ENCODE data around the gene CIB2.

The CIB2 gene

DNA sequence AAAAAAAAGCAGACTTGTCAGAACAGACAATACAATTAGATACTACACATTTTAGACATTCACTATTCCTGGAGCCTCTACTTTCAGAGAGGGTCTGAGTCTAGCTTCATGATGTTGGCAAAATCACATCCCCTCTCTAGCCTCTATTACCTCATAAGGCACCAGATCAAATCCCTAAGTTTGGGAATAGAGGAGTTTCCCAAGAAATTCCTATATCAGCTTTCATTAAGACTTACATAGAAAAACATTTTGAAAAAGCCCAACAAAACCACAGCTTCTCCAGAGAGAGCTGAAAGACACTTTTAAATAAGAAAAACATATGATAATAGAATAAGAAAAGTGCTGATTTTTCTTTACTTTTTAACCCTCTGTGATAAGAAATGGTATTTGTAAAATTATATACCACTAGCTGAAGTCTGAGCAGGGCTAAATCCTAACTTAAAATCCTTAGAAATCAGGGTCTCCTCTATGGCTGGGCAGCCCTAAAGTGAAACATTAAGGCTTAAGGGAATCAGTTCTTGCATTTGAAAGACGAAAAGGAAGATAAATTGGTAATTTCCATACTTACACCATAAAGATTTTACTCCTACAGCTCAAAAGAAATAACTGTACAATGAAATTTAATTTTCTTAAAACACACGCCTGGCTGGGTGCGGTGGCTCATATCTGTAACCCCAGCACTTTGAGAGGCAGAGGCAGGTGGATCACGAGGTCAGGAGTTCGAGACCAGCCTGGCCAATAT, 58.0 kb downstream of the CIB2 start:
- TF ChIP-seq CTCF (conservative IDR thresholded peaks at IDR 0.05; ENCODE audit: low read depth, low read length) = no peak
- H3K4me3 ChIP-seq (ENCODE audit: low read depth, low read length) = peak overlapping the region; percentile 15
- no peak for DNase-seq (ENCODE audit: low read depth)

GRCh38 chr15:78072080-78072892, 59.0 kb downstream of the CIB2 start:
- H3K4me3 ChIP-seq (ENCODE audit: low read depth, low read length) = peak overlapping the region; percentile 5
- DNase-seq (ENCODE audit: low read depth) = peak; percentile 99
- TF ChIP-seq CTCF (conservative IDR thresholded peaks at IDR 0.05; ENCODE audit: low read depth, low read length) = no peak

DNA sequence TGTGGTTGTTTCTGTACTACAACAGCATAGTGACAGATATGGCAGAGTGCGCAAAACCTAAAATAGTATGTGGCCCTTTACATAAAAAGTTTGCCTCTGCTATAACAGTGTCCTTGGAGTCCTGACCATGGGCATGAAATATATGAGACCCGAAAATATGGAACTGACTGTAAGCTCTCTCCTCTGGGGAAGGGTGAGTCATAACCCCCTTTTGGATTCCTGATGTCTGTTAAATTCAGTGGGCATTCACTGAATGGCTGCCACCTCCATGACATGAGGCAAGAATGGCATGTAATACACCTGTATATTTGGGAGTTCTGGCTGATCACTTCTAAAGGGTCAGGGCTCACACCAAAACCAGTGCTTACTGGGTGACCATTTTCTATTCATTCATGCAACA, 59.9 kb downstream of the CIB2 start:
- no peak overlapping the region for H3K4me3 ChIP-seq (ENCODE audit: low read depth, low read length)
- TF ChIP-seq CTCF (conservative IDR thresholded peaks at IDR 0.05; ENCODE audit: low read depth, low read length) = no peak
- DNase-seq (ENCODE audit: low read depth) = no peak

- TF ChIP-seq CTCF (conservative IDR thresholded peaks at IDR 0.05; ENCODE audit: low read depth, low read length) = no peak
- no peak for DNase-seq (ENCODE audit: low read depth)
- no peak overlapping the region for H3K4me3 ChIP-seq (ENCODE audit: low read depth, low read length)
These were observed 61.1 kb downstream of the CIB2 start for GRCh38 chr15:78070049-78070700.

DNA sequence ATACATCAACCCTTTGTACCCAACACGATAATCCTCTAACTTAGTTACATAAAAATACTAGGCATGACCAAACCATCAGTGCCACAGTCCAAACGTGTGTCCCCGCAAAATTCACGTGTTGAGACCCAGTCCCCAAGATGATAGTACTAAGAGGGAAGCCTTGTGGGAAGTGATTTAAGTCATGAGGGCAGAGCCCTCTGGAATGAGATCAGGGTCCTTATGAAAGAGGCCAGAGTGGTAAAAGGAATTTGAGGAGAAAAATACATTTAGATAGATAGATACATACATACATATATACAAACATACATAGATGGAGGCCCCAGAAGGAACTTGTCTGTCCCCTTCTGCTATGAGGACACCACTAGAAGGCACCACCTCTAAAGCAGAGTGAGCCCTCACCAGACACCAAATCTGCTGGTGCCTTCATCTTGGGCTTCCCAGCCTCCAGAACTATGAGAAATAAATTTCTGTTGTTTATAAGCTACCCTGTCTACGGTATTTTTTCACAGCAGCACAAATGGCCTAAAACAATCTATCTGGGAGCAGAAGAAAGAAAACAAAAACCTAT, 61.7 kb downstream of the CIB2 start:
- DNase-seq (ENCODE audit: low read depth) = no peak
- no peak for TF ChIP-seq CTCF (conservative IDR thresholded peaks at IDR 0.05; ENCODE audit: low read depth, low read length)
- H3K4me3 ChIP-seq (ENCODE audit: low read depth, low read length) = no peak overlapping the region

- TF ChIP-seq CTCF (conservative IDR thresholded peaks at IDR 0.05; ENCODE audit: low read depth, low read length) = no peak
- no peak for DNase-seq (ENCODE audit: low read depth)
- no peak overlapping the region for H3K4me3 ChIP-seq (ENCODE audit: low read depth, low read length)
These were observed 62.2 kb downstream of the CIB2 start for GRCh38 chr15:78069052-78069414.
